DOHH2 (cell line): ENCODE data around the gene EIF4E2.

Experiments used
- CTCF ChIP-seq: fragments of 200-600 bp; sonication (generic); IDR thresholded peaks from one replicate; pipeline ENCODE4 v1.5.1; 2014; ENCODE audit warnings: antibody characterized with exemption, mild to moderate bottlenecking, low read depth, low read length; ENCODE audit not compliant: poor library complexity, severe bottlenecking
- EZH2phosphoT487 ChIP-seq: fragments of 200-600 bp; sonication (generic); IDR thresholded peaks from 2 replicates; pipeline ENCODE4 v1.6.1; 2017; ENCODE audit warnings: borderline replicate concordance, mild to moderate bottlenecking, antibody characterized with exemption, low read length, moderate library complexity, mixed read lengths

DNA sequence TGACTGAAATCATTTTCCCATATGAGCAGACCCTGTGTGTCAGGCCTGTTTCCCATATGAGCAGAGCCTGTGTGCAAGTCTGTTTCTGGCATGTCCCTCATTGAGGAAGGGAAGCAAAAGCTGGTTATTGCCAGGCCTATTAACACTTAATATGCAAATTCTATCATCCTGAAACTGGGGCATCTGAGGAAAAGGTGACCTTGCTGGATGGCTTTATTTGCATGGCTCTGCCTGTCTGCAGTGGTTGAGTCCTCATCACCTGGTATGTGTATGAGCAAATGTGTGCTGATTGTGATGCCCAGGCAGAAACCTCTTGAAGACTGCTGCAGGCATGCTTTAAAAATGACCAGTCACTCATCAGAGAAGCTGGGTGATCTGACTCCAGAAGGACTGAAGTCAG, 31.2 kb downstream of the EIF4E2 start:
- TF ChIP-seq CTCF (no peak), EZH2phosphoT487 (no peak)
